PFSK-1 (cell line): ENCODE measurements around the gene RCC2.

Experiments used
- FOXP2 ChIP-seq: optimal IDR thresholded peaks from 2 replicates; pipeline ENCODE3; 2011; ENCODE audit warnings: borderline replicate concordance, control low read depth, inconsistent platforms; ENCODE audit not compliant: insufficient read depth; ENCODE audit errors: extremely low read length, extremely low read depth
- POLR2AphosphoS5 ChIP-seq: IDR thresholded peaks from 2 replicates; pipeline ENCODE4 v1.6.1; 2012; ENCODE audit warnings: low read depth, mild to moderate bottlenecking, control low read depth, low read length, moderate library complexity
- SIN3A ChIP-seq: IDR thresholded peaks from 2 replicates; pipeline ENCODE4 v1.6.1; 2012; ENCODE audit warnings: mild to moderate bottlenecking, low read length, moderate library complexity, borderline replicate concordance; ENCODE audit not compliant: insufficient read depth
- TAF1 ChIP-seq: IDR thresholded peaks from 2 replicates; pipeline ENCODE4 v1.6.1; 2012; ENCODE audit warnings: low read length, control low read depth, borderline replicate concordance; ENCODE audit not compliant: insufficient read depth
- TF ChIP-seq, protein P1 (sequence below), 2 experiments: IDR thresholded peaks; 2 replicates each; pipeline versions ENCODE4 v1.6.1 to v1.8.0; 2011 to 2012; ENCODE audit warnings: low read depth in 2 of 2, low read length in 2 of 2, control low read depth in 1 of 2, inconsistent platforms in 1 of 2, mild to moderate bottlenecking in 1 of 2, moderate library complexity in 1 of 2; ENCODE audit not compliant: insufficient read depth in 1 of 2

The RCC2 gene

DNA sequence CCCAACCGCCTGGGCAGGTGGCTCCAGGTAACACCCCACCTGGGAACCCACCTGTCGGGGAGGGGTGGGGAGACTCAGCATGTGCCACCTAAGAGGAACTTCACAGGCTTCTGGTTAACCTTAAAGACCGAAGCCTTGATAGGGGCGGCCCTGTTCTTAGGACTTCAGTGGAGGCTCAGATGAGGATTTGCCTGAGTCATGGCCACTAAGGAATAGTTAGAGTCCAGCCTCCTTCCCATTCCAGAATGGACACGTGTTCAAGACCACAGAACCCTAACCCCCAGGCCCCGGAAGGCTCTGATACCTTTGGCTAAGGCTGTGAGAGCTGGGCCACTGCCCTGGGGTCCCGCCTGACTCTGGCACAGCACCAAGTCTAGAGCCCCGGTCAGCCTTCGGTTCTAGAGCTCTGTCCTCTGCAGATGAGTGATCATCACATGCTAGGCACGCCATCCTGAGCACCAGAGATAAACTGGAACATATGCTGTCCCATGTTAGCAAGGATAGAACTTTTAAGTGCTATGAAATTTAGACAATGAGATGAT is 47.2 kb downstream of the RCC2 start:
- TF ChIP-seq SIN3A (no peak), POLR2AphosphoS5 (no peak), FOXP2 (no peak), TAF1 (no peak)
- TF ChIP-seq, protein P1, sequence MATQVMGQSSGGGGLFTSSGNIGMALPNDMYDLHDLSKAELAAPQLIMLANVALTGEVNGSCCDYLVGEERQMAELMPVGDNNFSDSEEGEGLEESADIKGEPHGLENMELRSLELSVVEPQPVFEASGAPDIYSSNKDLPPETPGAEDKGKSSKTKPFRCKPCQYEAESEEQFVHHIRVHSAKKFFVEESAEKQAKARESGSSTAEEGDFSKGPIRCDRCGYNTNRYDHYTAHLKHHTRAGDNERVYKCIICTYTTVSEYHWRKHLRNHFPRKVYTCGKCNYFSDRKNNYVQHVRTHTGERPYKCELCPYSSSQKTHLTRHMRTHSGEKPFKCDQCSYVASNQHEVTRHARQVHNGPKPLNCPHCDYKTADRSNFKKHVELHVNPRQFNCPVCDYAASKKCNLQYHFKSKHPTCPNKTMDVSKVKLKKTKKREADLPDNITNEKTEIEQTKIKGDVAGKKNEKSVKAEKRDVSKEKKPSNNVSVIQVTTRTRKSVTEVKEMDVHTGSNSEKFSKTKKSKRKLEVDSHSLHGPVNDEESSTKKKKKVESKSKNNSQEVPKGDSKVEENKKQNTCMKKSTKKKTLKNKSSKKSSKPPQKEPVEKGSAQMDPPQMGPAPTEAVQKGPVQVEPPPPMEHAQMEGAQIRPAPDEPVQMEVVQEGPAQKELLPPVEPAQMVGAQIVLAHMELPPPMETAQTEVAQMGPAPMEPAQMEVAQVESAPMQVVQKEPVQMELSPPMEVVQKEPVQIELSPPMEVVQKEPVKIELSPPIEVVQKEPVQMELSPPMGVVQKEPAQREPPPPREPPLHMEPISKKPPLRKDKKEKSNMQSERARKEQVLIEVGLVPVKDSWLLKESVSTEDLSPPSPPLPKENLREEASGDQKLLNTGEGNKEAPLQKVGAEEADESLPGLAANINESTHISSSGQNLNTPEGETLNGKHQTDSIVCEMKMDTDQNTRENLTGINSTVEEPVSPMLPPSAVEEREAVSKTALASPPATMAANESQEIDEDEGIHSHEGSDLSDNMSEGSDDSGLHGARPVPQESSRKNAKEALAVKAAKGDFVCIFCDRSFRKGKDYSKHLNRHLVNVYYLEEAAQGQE (IDR thresholded peaks at IDR 0.05; ENCODE audit: insufficient read depth in 1 of 2, low read depth in 2 of 2, low read length in 2 of 2), result no peak

GRCh38 chr1:17381161-17381560 is 58.3 kb downstream of the RCC2 start:
- TF ChIP-seq TAF1, result no peak
- no peak for TF ChIP-seq SIN3A
- TF ChIP-seq, protein P1 (IDR thresholded peaks at IDR 0.05; ENCODE audit: insufficient read depth in 1 of 2, low read depth in 2 of 2, low read length in 2 of 2), result no peak
- no peak for TF ChIP-seq FOXP2
- TF ChIP-seq POLR2AphosphoS5, result no peak

GRCh38 chr1:17377325-17377953 is 62.0 kb downstream of the RCC2 start:
- no peak for TF ChIP-seq SIN3A

GRCh38 chr1:17375651-17376050 is 63.8 kb downstream of the RCC2 start:
- TF ChIP-seq FOXP2 (no peak), POLR2AphosphoS5 (no peak), TAF1 (no peak), SIN3A (no peak)
- TF ChIP-seq, protein P1 (IDR thresholded peaks at IDR 0.05; ENCODE audit: insufficient read depth in 1 of 2, low read depth in 2 of 2, low read length in 2 of 2), result no peak

GRCh38 chr1:17372955-17373354 is 66.5 kb downstream of the RCC2 start:
- TF ChIP-seq SIN3A (no peak), TAF1 (no peak), FOXP2 (no peak), POLR2AphosphoS5 (no peak)
- TF ChIP-seq, protein P1 (IDR thresholded peaks at IDR 0.05; ENCODE audit: insufficient read depth in 1 of 2, low read depth in 2 of 2, low read length in 2 of 2), result no peak
